ENCODE measurements around the gene WASL. TPM values are rescaled to one million over a fixed set of nuclear protein-coding genes. Genes with fewer than 3 reads are reported as not detected.

WASL gene
- total and polyA plus RNA-seq, 2 of the 13 experiments (the other 11 are each of a cell fraction or from before 2014, with no cell fraction given), result 7.9 to 12.8 TPM

- TF ChIP-seq, protein P1, sequence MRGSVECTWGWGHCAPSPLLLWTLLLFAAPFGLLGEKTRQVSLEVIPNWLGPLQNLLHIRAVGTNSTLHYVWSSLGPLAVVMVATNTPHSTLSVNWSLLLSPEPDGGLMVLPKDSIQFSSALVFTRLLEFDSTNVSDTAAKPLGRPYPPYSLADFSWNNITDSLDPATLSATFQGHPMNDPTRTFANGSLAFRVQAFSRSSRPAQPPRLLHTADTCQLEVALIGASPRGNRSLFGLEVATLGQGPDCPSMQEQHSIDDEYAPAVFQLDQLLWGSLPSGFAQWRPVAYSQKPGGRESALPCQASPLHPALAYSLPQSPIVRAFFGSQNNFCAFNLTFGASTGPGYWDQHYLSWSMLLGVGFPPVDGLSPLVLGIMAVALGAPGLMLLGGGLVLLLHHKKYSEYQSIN (CRISPR knock-in tag; IDR thresholded peaks at IDR 0.05; ENCODE audit: borderline replicate concordance), result no peak
- no peak for TF ChIP-seq CHD4 (IDR thresholded peaks at IDR 0.05; ENCODE audit: borderline replicate concordance, low read length)
- TF ChIP-seq SIN3B (IDR thresholded peaks at IDR 0.05; ENCODE audit: low read length), result no peak
- TF ChIP-seq POLR2G (IDR thresholded peaks at IDR 0.05; ENCODE audit: low read depth, low read length), result no peak
- no peak for TF ChIP-seq KAT2B (IDR thresholded peaks at IDR 0.05; ENCODE audit: borderline replicate concordance, low read depth, low read length)
- TF ChIP-seq CBFB (CRISPR knock-in tag; IDR thresholded peaks at IDR 0.05), result peak; percentile 93
- TF ChIP-seq NR2F6 (IDR thresholded peaks at IDR 0.05), result peak; percentile 92
- TF ChIP-seq NR2F6 (CRISPR knock-in tag; IDR thresholded peaks at IDR 0.05), result peak; percentile 88
- TF ChIP-seq CENPX (CRISPR knock-in tag; IDR thresholded peaks at IDR 0.05), result no peak
- peak; percentile 51; the same call in 1 of the 2 replicates for TF ChIP-seq THAP11 (CRISPR knock-in tag; IDR thresholded peaks at IDR 0.05)
- TF ChIP-seq ZKSCAN8 (CRISPR knock-in tag; IDR thresholded peaks at IDR 0.05; ENCODE audit: borderline replicate concordance), result no peak
- TF ChIP-seq GATAD2A (CRISPR knock-in tag; IDR thresholded peaks at IDR 0.05), result peak; percentile 89
- TF ChIP-seq, protein P2, sequence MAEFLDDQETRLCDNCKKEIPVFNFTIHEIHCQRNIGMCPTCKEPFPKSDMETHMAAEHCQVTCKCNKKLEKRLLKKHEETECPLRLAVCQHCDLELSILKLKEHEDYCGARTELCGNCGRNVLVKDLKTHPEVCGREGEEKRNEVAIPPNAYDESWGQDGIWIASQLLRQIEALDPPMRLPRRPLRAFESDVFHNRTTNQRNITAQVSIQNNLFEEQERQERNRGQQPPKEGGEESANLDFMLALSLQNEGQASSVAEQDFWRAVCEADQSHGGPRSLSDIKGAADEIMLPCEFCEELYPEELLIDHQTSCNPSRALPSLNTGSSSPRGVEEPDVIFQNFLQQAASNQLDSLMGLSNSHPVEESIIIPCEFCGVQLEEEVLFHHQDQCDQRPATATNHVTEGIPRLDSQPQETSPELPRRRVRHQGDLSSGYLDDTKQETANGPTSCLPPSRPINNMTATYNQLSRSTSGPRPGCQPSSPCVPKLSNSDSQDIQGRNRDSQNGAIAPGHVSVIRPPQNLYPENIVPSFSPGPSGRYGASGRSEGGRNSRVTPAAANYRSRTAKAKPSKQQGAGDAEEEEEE (CRISPR knock-in tag; IDR thresholded peaks at IDR 0.05; ENCODE audit: borderline replicate concordance), result no peak
- TF ChIP-seq HDAC1 (CRISPR knock-in tag; IDR thresholded peaks at IDR 0.05), result 0 out of 2 replicates have a peak, but pooled peaks have one; percentile 25
- no peak for TF ChIP-seq ZNF709 (CRISPR knock-in tag; IDR thresholded peaks at IDR 0.05)
- peak; percentile 75; the same call in 1 of the 2 replicates for TF ChIP-seq FOXK1 (CRISPR knock-in tag; IDR thresholded peaks at IDR 0.05; ENCODE audit: borderline replicate concordance, low read depth)
- no peak for TF ChIP-seq GATAD1 (CRISPR knock-in tag; IDR thresholded peaks at IDR 0.05)
- TF ChIP-seq POGZ (CRISPR knock-in tag; IDR thresholded peaks at IDR 0.05), result peak; percentile 49; the same call in 1 of the 2 replicates
- peak; percentile 60; the same call in 1 of the 2 replicates for TF ChIP-seq TFE3 (CRISPR knock-in tag; IDR thresholded peaks at IDR 0.05)
- TF ChIP-seq ARID5B (CRISPR knock-in tag; IDR thresholded peaks at IDR 0.05), result peak; percentile 96
- TF ChIP-seq IRF2 (CRISPR knock-in tag; IDR thresholded peaks at IDR 0.05), result peak; percentile 34; the same call in 1 of the 2 replicates
- TF ChIP-seq ATF1 (CRISPR knock-in tag; IDR thresholded peaks at IDR 0.05), result no peak
- peak; percentile 60; the same call in 1 of the 2 replicates for TF ChIP-seq ZNF331 (CRISPR knock-in tag; IDR thresholded peaks at IDR 0.05)
Observed at GRCh38 chr7:123797673-123798531, 49.1 kb upstream of the WASL start (continued).
